ENCODE data around the gene KCNN1.

GRCh38 chr19:17948514-17948900 is 18.4 kb upstream of the KCNN1 start:
- no peak for TF ChIP-seq CTCF (IDR thresholded peaks at IDR 0.05)
- TF ChIP-seq POLR2A (IDR thresholded peaks at IDR 0.05): no peak

Data from lower leg skin (tissue), 3 donors.